SK-N-SH (cell line): Measurements from ENCODE around the gene ALPL.
A peak's percentile ranks its signal among the peaks of the same experiment; 100 is the strongest.

Source experiments
- CTCF ChIP-seq: fragments of 200-600 bp; sonication (generic); IDR thresholded peaks from 2 replicates; pipeline ENCODE4 v1.6.1; 2017; ENCODE audit warnings: antibody characterized with exemption, mild to moderate bottlenecking, moderate library complexity
- EP300 ChIP-seq, 2 experiments: IDR thresholded peaks; 2 replicates each; pipeline versions ENCODE4 v1.4.0 to v1.6.1; 2012; ENCODE audit warnings: borderline replicate concordance in 1 of 2, low read depth in 1 of 2, low read length in 1 of 2
- GATA2 ChIP-seq: sonication (generic); formaldehyde crosslinking; IDR thresholded peaks from 2 replicates; pipeline ENCODE4 v1.5.0; 2020; ENCODE audit warnings: mild to moderate bottlenecking, missing genetic modification reagents
- NRF1 ChIP-seq: IDR thresholded peaks from 2 replicates; pipeline ENCODE4 v1.6.1; 2012; ENCODE audit warnings: low read depth, mild to moderate bottlenecking, low read length
- POLR2AphosphoS5 ChIP-seq: IDR thresholded peaks from 2 replicates; pipeline ENCODE4 v1.6.1; 2012; ENCODE audit warnings: low read depth, low read length
- SMC3 ChIP-seq: IDR thresholded peaks from 2 replicates; pipeline ENCODE4 v1.6.1; 2012; ENCODE audit warnings: low read depth, low read length, improper control_type of control experiment
- TF ChIP-seq, protein P1 (sequence below): fragments of 150-350 bp; IDR thresholded peaks from 2 replicates; pipeline ENCODE4 v1.6.1; 2017; ENCODE audit warnings: antibody characterized with exemption, low read length, low read depth, borderline replicate concordance

- TF ChIP-seq EP300 (IDR thresholded peaks at IDR 0.05; ENCODE audit: borderline replicate concordance in 1 of 2, low read depth in 1 of 2, low read length in 1 of 2) (no peak), CTCF (0 out of 2 replicates have a peak, but pooled peaks have one; percentile 19), POLR2AphosphoS5 (no peak), SMC3 (no peak), NRF1 (no peak), GATA2 (CRISPR knock-in tag) (no peak)
- TF ChIP-seq, protein P1, sequence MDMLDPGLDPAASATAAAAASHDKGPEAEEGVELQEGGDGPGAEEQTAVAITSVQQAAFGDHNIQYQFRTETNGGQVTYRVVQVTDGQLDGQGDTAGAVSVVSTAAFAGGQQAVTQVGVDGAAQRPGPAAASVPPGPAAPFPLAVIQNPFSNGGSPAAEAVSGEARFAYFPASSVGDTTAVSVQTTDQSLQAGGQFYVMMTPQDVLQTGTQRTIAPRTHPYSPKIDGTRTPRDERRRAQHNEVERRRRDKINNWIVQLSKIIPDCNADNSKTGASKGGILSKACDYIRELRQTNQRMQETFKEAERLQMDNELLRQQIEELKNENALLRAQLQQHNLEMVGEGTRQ = no peak
Observed at GRCh38 chr1:21468599-21468998, 40.6 kb upstream of the ALPL start.
